KMS-11 (cell line): ENCODE results near the gene CEP170B.

Experiments used
- H2AFZ ChIP-seq: fragments of 200-600 bp; sonication (generic); 2 replicates; pipeline ENCODE4 v1.6.1; 2016; ENCODE audit warnings: antibody characterized with exemption, mixed run types, low read depth
- H3K27ac ChIP-seq: fragments of 200-600 bp; sonication (generic); 2 replicates; pipeline ENCODE4 v1.6.1; 2016; ENCODE audit warnings: mild to moderate bottlenecking, mixed run types
- H3K27me3 ChIP-seq: fragments of 200-600 bp; sonication (generic); 2 replicates; pipeline ENCODE4 v1.6.1; 2017; ENCODE audit warnings: mild to moderate bottlenecking, low read depth, mixed run types, moderate library complexity; ENCODE audit not compliant: insufficient read depth
- H3K36me3 ChIP-seq: fragments of 200-600 bp; sonication (generic); 2 replicates; pipeline ENCODE4 v1.6.1; 2017; ENCODE audit warnings: mild to moderate bottlenecking, mixed run types; ENCODE audit not compliant: insufficient read depth
- H3K4me1 ChIP-seq: fragments of 200-600 bp; sonication (generic); 2 replicates; pipeline ENCODE4 v1.6.1; 2016; ENCODE audit warnings: mild to moderate bottlenecking, low read depth, mixed run types; ENCODE audit not compliant: poor library complexity, severe bottlenecking
- H3K4me2 ChIP-seq: fragments of 200-600 bp; sonication (generic); 2 replicates; pipeline ENCODE4 v1.7.0; 2016; ENCODE audit warnings: mild to moderate bottlenecking, mixed run types
- H3K4me3 ChIP-seq: fragments of 200-600 bp; sonication (generic); IDR thresholded peaks from 2 replicates; pipeline ENCODE4 v1.6.1; 2017; ENCODE audit warnings: low read depth, low read length, mixed read lengths; ENCODE audit not compliant: insufficient read depth
- H3K79me2 ChIP-seq: fragments of 200-600 bp; sonication (generic); 2 replicates; pipeline ENCODE4 v1.6.1; 2016; ENCODE audit warnings: low read depth, mixed run types; ENCODE audit not compliant: insufficient read depth
- H3K9ac ChIP-seq: fragments of 200-600 bp; sonication (generic); 2 replicates; pipeline ENCODE4 v1.6.1; 2016; ENCODE audit warnings: mild to moderate bottlenecking, mixed run types
- H4K20me1 ChIP-seq: fragments of 200-600 bp; sonication (generic); 2 replicates; pipeline ENCODE4 v1.6.1; 2016; ENCODE audit warnings: mild to moderate bottlenecking, mixed run types; ENCODE audit not compliant: insufficient read depth
- TF ChIP-seq, protein P1 (sequence below): fragments of 200-600 bp; sonication (generic); conservative IDR thresholded peaks from 2 replicates; pipeline ENCODE4 v1.6.1; 2017; ENCODE audit warnings: low read depth, mild to moderate bottlenecking, antibody characterized with exemption, low read length, moderate library complexity, mixed read lengths

The CEP170B gene

DNA sequence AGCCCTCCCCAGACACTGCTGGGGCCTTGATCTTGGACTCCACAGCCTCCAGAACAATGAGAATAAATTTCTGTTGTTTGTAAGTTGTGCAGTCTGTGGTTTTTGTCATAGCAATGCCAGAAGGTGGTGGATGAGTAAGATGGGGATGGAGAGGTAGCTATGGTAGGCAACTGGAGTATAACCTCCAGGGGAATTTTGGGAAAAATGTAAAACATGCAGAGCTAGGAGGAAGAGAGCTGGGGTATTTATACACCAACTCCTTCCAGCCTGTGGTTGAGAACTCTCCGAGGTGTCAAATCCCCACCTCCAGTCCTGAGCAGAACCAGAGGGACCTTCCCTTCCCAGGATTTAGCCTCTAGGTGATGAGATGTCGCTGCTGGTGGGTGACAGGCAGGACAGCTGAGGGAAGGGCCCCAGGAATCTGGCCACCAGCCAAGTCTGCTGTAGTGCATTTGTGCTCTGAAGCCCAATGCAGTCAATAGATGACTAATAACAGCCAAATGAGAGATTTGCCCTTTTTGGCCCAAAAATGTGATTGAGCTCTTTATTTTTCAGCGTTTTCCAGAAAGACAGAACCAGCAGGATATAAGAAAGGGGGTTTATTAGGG is 19.1 kb upstream of the CEP170B start:
- H3K36me3 ChIP-seq = no peaks in the 10 kb centered on the region
- H3K4me2 ChIP-seq = no peak overlapping the region
- TF ChIP-seq, protein P1, sequence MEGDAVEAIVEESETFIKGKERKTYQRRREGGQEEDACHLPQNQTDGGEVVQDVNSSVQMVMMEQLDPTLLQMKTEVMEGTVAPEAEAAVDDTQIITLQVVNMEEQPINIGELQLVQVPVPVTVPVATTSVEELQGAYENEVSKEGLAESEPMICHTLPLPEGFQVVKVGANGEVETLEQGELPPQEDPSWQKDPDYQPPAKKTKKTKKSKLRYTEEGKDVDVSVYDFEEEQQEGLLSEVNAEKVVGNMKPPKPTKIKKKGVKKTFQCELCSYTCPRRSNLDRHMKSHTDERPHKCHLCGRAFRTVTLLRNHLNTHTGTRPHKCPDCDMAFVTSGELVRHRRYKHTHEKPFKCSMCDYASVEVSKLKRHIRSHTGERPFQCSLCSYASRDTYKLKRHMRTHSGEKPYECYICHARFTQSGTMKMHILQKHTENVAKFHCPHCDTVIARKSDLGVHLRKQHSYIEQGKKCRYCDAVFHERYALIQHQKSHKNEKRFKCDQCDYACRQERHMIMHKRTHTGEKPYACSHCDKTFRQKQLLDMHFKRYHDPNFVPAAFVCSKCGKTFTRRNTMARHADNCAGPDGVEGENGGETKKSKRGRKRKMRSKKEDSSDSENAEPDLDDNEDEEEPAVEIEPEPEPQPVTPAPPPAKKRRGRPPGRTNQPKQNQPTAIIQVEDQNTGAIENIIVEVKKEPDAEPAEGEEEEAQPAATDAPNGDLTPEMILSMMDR = no peak
- no peaks in the 10 kb centered on the region for H3K27me3 ChIP-seq
- no peak overlapping the region for H2AFZ ChIP-seq
- H4K20me1 ChIP-seq = no peaks in the 10 kb centered on the region
- no peaks in the 10 kb centered on the region for H3K79me2 ChIP-seq
- no peaks in the 10 kb centered on the region for H3K4me1 ChIP-seq
- no peak overlapping the region for H3K9ac ChIP-seq
- no peak overlapping the region for H3K4me3 ChIP-seq
- no peak overlapping the region for H3K27ac ChIP-seq

DNA sequence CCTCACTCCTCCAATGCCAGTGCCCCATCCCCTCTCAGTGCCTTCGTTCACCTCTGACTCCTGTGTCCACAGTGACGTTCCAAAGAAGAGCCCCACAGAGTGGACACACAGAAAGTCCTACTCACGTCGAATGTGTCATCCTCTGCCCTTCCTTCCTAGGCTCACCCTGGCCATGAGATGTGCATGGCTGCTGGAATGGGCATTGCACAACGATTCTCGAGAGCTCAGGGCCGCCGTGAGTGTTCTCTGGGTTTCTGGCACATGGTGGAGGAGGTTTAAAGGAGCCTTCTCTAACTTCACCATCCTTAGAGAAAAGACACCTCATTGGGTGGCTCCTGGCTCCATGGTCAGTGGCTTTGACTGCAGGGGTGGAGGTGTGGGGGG is 12.8 kb upstream of the CEP170B start:
- H4K20me1 ChIP-seq = no peaks in the 10 kb centered on the region
- TF ChIP-seq, protein P1 = no peak
- H3K36me3 ChIP-seq = no peaks in the 10 kb centered on the region

DNA sequence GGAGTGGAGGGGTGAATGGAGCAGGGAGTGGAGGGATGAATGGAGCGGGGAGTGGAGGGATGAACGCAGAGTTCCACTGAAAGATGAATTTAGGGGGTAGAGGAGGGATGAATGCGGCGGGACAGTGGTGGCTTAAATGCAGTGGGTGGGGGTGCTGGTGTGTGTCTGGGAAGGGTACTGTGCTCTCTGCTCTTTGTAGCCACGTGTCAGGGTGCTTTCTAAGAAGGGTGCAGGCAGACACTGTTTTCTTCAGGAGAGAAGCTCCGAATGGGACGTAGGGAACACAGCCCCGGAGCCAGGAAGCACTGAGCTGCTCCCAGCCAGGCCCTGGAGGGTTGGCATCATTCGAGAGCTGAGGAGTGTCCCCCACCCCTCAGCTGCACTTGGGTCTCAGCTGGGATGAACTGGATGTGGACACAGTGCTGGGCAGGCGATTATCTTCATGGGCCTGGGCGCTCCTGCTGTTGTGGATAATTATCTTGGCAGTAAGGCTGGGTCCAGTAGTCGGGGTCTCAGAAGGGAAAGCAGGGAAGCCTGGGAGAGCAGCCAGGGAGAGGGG is 9.5 kb upstream of the CEP170B start:
- H2AFZ ChIP-seq = no peak overlapping the region
- H3K9ac ChIP-seq = no peak overlapping the region
- no peak overlapping the region for H3K27ac ChIP-seq
- no peaks in the 10 kb centered on the region for H3K27me3 ChIP-seq
- no peaks in the 10 kb centered on the region for H3K4me1 ChIP-seq
- no peaks in the 10 kb centered on the region for H3K36me3 ChIP-seq
- TF ChIP-seq, protein P1 = no peak
- H3K79me2 ChIP-seq = no peaks in the 10 kb centered on the region
- no peak overlapping the region for H3K4me2 ChIP-seq
- H3K4me3 ChIP-seq = no peak overlapping the region
- H4K20me1 ChIP-seq = no peaks in the 10 kb centered on the region

More for the DNA sequence above, 12.8 kb upstream of the CEP170B start:
- H3K27me3 ChIP-seq = no peaks in the 10 kb centered on the region
- H3K9ac ChIP-seq = no peak overlapping the region
- no peak overlapping the region for H2AFZ ChIP-seq
- no peak overlapping the region for H3K4me2 ChIP-seq
- H3K4me1 ChIP-seq = no peaks in the 10 kb centered on the region
- no peak overlapping the region for H3K4me3 ChIP-seq
- H3K79me2 ChIP-seq = no peaks in the 10 kb centered on the region
- no peak overlapping the region for H3K27ac ChIP-seq

GRCh38 chr14:104856157-104856868 is 8.8 kb upstream of the CEP170B start:
- Histone ChIP-seq H3K9ac (no peak overlapping the region), H3K27ac (no peak overlapping the region), H3K4me2 (no peak overlapping the region), H3K27me3 (no peaks in the 10 kb centered on the region), H3K79me2 (no peaks in the 10 kb centered on the region), H4K20me1 (no peaks in the 10 kb centered on the region), H3K4me1 (no peaks in the 10 kb centered on the region), H3K4me3 (no peak overlapping the region), H3K36me3 (no peaks in the 10 kb centered on the region), H2AFZ (no peak overlapping the region)
- TF ChIP-seq, protein P1 = no peak
